Pancreas (tissue), 10 donors: ENCODE measurements around the gene GSC2. TPM values are rescaled to one million over a fixed set of nuclear protein-coding genes. Genes with fewer than 3 reads are reported as not detected.

ENCODE experiments used
- ATAC-seq, 4 donors: fragments of 200-7000 bp; cut with Tn5 transposase; one replicate each; pipeline versions ENCODE4 v1.8.0 to v1.9.1; 2020; ENCODE audit warnings: mild to moderate bottlenecking in 4 of 4, moderate library complexity in 4 of 4
- DNase-seq, 6 donors: peaks; one replicate each; pipeline ENCODE4 v3.0.0-alpha.2; 2020
- FAIRE-seq: peaks from 2 replicates; lab custom pipeline; 2012; peaks lifted over from hg19 to GRCh38; lab: Jason Lieb, UNC
- H3K27ac ChIP-seq, 4 donors: fragments of 200-600 bp; sonication (generic); 1 replicate in 3 of 4; 2 replicates in 1 of 4; pipeline versions ENCODE4 v1.5.0 to v1.8.0; 2020
- H3K27me3 ChIP-seq, 4 donors: fragments of 200-600 bp; one replicate each; pipeline ENCODE4 v1.8.0; 2021
- H3K36me3 ChIP-seq, 3 donors: fragments of 200-600 bp; sonication (generic) in 1 of 3; one replicate each; pipeline versions ENCODE4 v1.5.0 to v1.8.0; 2020 to 2021
- H3K4me1 ChIP-seq, 3 donors: fragments of 200-600 bp; one replicate each; pipeline ENCODE4 v1.8.0; 2021
- H3K4me3 ChIP-seq, 4 donors: fragments of 200-600 bp; sonication (generic) in 2 of 4; one replicate each; pipeline versions ENCODE4 v1.5.0 to v1.8.0; 2020 to 2021
- H3K9me3 ChIP-seq, 4 donors: fragments of 200-600 bp; one replicate each; pipeline ENCODE4 v1.8.0; 2021
- CTCF ChIP-seq, 4 donors: fragments of 200-600 bp; sonication (generic) in 3 of 4; IDR thresholded peaks; one replicate each; pipeline versions ENCODE4 v1.5.0 to v1.8.0; 2021; ENCODE audit warnings: antibody characterized with exemption in 4 of 4
- WGBS, 2 donors: extraction: QIAGEN DNeasy Blood & Tissue Kit; methylation state at CpG; one replicate each; pipeline ENCODE4 v1.1.7; 2013; 5-methylcytosine and 5-hydroxymethylcytosine counted together
- intact Hi-C, 3 donors: fragments of 100-400 bp; cut with DNase I; formaldehyde crosslinking; loops; one replicate each; pipeline versions ENCODE4 v1.11.1 to v1.14.2; 2022
- polyA plus RNA-seq, 2 donors: library from polyadenylated mRNA; stranded (reverse); fragments of 200-250 nt; gene quantifications; one replicate each; pipeline ENCODE4 v1.2.3, GENCODE V29; 2013
- total RNA-seq, 6 donors: library from RNA; stranded (reverse); fragmentation: NEBNext Ultra II Directional in 4 of 6; extraction: Animal tissue kit (Norgen Biotek cat#: 25700) in 4 of 6; gene quantifications; one replicate each; pipeline versions ENCODE4 v1.2.1 to v1.2.4, GENCODE V29; 2021 to 2023
- donor health status: healthy with polysubstance abuse.
- donor health status: DM: no; HTN: no; CAD: no; lungs with moderate emphysema.
- donor health status: DM: no; HTN: no; CAD: no.
- donor health status: control.
- donor health status: control.
- donor health status: Bipolar disorder and iron deficiency.
- donor health status: DM: yes; HTN: yes; CAD: no.
- donor health status: DM: no; HTN: no; CAD: no.
- donor health status: DM: no; HTN: no; CAD: no.
- donor health status: DM: yes; HTN: yes; CAD: no.

Gene GSC2
- total and polyA plus RNA-seq, 8 donors = not detected

- 90 to 92% methylated on average over 11 of the region's 11 CpGs for WGBS, 2 donors
- no peak overlapping the region for H3K27ac ChIP-seq
These were observed 30.8 kb upstream of the GSC2 start for GRCh38 chr22:19180740-19181410.

GRCh38 chr22:19180234-19180633, 30.1 kb upstream of the GSC2 start:
- WGBS, 2 donors = 93 to 95% methylated on average over 9 of the region's 9 CpGs
- intact Hi-C loops = no loop called here

More at GRCh38 chr22:19180740-19181410, 30.8 kb upstream of the GSC2 start:
- no peaks in the 10 kb centered on the region for H3K9me3 ChIP-seq
- FAIRE-seq = no peak
- H3K27me3 ChIP-seq = no peaks in the 10 kb centered on the region
- ATAC-seq = no peak
- no peak overlapping the region for H3K4me3 ChIP-seq
- TF ChIP-seq CTCF (IDR thresholded peaks at IDR 0.05) = no peak
- no peaks in the 10 kb centered on the region for H3K36me3 ChIP-seq
- H3K4me1 ChIP-seq = peaks cover 0 to 7% (median 6%) of the 10 kb centered on the region in 3 donors
- intact Hi-C loops = no loop called here
- peak in 1 of 6 donors; percentile 48 for DNase-seq

GRCh38 chr22:19179497-19180048, 29.5 kb upstream of the GSC2 start:
- no peaks in the 10 kb centered on the region for H3K27me3 ChIP-seq
- H3K27ac ChIP-seq = peak overlapping the region; percentile 79 to 95 (median 83)
- H3K36me3 ChIP-seq = no peaks in the 10 kb centered on the region
- H3K4me3 ChIP-seq = peak overlapping the region in 3 of 4 donors; percentile 79 to 92 (median 91)
- H3K9me3 ChIP-seq = no peaks in the 10 kb centered on the region
- TF ChIP-seq CTCF (IDR thresholded peaks at IDR 0.05) = peak; percentile 30 to 55 (median 46)
- FAIRE-seq = no peak
- 33% methylated on average over 15 of the region's 15 CpGs for WGBS, 2 donors
- DNase-seq = peak; percentile 75 to 91 (median 80)
- peak; percentile 77 to 89 (median 82) for ATAC-seq
- intact Hi-C loops = no loop called here
- H3K4me1 ChIP-seq = peaks cover 5 to 10% (median 9%) of the 10 kb centered on the region in 3 donors

More at GRCh38 chr22:19180234-19180633, 30.1 kb upstream of the GSC2 start:
- FAIRE-seq = no peak
- Histone ChIP-seq H3K4me3 (no peak overlapping the region), H3K4me1 (peaks cover 0 to 7% (median 6%) of the 10 kb centered on the region in 3 donors), H3K27me3 (no peaks in the 10 kb centered on the region), H3K9me3 (no peaks in the 10 kb centered on the region), H3K36me3 (no peaks in the 10 kb centered on the region), H3K27ac (no peak overlapping the region)
- no peak for ATAC-seq
- TF ChIP-seq CTCF (IDR thresholded peaks at IDR 0.05) = no peak
- peak in 3 of 6 donors; percentile 26 to 77 (median 47) for DNase-seq

- WGBS, 2 donors = 1% methylated on average over 42 to 86 of the region's 86 CpGs
- peaks cover 5 to 13% (median 11%) of the 10 kb centered on the region in 3 donors for H3K4me1 ChIP-seq
- DNase-seq = peak; percentile 91 to 98 (median 96)
- H3K36me3 ChIP-seq = no peaks in the 10 kb centered on the region
- no peaks in the 10 kb centered on the region for H3K9me3 ChIP-seq
- peak within 1 kb of the TSS; percentile 79 to 95 (median 83) for H3K27ac ChIP-seq
- intact Hi-C loops = no loop called here
- peak; percentile 89 to 95 (median 90) for ATAC-seq
- no peak for TF ChIP-seq CTCF (IDR thresholded peaks at IDR 0.05)
- no peaks in the 10 kb centered on the region for H3K27me3 ChIP-seq
- peak within 1 kb of the TSS; percentile 79 to 92 (median 90) for H3K4me3 ChIP-seq
- no peak for FAIRE-seq
These were observed 28.8 kb upstream of the GSC2 start, which contains the start of gene SLC25A1 for GRCh38 chr22:19178657-19179496. SLC25A1 (minus strand) TSS chr22:19178736; CDS start chr22:19178673, 63 bp downstream.
